SK-N-SH (cell line): Measurements from ENCODE around the gene FLRT1.

Source experiments
- ELF1 ChIP-seq: IDR thresholded peaks from 2 replicates; pipeline ENCODE4 v1.4.0; 2012
- SMC3 ChIP-seq: IDR thresholded peaks from 2 replicates; pipeline ENCODE4 v1.6.1; 2012; ENCODE audit warnings: low read depth, low read length, improper control_type of control experiment
- YY1 ChIP-seq: IDR thresholded peaks from 2 replicates; pipeline ENCODE4 v1.4.0; 2012; ENCODE audit warnings: low read depth, mild to moderate bottlenecking
- TF ChIP-seq, protein P1 (sequence below): fragments of 200-600 bp; sonication (generic); IDR thresholded peaks from 2 replicates; pipeline ENCODE4 v1.6.1; 2017; ENCODE audit warnings: antibody characterized with exemption, mild to moderate bottlenecking, moderate library complexity

DNA sequence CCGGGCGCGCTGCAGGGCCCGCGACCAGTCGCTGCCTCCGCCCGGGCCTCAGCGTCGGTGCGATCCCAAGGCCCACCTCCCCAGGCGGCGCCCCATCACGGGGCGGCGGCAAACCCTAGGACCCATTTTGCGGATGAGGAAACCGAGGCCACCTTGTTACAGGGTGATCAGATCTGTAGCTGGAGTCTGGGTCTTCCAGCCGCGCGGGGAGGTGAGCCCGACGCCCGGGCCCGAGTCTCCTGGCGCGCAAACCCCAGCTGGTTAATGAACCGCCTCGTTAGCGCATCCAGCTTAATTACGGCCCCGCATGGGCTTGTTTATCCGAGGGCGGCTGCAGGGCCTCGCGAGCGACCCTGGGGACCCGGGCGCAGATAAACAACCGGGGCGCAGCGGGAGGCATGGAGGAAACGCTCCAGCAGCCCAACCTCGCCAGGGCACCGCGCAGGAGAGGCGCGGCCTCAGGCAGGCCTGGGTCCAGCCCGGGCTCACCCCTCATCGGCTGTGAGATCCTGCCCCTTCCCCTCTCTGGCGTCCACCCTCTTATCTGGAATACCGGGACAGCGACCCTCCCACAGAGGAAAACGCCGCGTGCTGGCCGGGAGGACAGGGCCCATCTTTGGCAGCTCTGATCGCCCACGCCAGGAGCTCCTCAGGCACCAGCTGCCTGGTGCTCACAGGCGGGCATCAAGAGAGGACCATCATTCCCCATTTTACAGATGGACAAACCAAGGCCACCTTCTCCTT lies 34.8 kb upstream of the FLRT1 start:
- TF ChIP-seq SMC3 (no peak), YY1 (no peak), ELF1 (no peak)
- TF ChIP-seq, protein P1, sequence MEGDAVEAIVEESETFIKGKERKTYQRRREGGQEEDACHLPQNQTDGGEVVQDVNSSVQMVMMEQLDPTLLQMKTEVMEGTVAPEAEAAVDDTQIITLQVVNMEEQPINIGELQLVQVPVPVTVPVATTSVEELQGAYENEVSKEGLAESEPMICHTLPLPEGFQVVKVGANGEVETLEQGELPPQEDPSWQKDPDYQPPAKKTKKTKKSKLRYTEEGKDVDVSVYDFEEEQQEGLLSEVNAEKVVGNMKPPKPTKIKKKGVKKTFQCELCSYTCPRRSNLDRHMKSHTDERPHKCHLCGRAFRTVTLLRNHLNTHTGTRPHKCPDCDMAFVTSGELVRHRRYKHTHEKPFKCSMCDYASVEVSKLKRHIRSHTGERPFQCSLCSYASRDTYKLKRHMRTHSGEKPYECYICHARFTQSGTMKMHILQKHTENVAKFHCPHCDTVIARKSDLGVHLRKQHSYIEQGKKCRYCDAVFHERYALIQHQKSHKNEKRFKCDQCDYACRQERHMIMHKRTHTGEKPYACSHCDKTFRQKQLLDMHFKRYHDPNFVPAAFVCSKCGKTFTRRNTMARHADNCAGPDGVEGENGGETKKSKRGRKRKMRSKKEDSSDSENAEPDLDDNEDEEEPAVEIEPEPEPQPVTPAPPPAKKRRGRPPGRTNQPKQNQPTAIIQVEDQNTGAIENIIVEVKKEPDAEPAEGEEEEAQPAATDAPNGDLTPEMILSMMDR = no peak
